ENCODE results near the gene SMURF2. TPM values are rescaled to one million over a fixed set of nuclear protein-coding genes. Genes with fewer than 3 reads are reported as not detected.

Gene SMURF2
- total RNA-seq, 4 donors from 2014 or later, result 18.2 to 28.0 (median 21.3) TPM

DNA sequence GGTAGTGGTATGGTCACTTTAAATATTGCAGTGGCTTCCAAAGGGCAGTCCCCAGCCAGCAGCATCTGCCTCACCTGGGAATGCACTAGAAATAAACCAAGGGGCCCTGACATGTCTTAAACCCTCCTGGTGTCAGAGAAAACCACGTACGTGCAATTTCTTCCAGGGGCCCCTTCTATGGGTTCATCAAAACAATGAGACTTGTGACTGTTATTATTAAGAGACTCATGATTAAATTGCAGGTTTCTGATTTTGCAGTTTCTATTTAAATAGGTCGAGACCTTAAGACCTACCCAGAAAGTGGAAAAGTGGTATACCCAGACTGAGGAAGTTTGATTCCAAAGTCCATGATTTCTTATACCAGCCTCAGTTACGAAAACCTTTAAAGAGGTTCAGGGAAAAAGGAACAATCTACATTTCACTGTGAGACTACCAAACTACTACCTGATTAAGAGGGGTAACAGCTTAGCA, 164.5 kb downstream of the SMURF2 start:
- Histone ChIP-seq H3K9me3 (no peaks in the 10 kb centered on the region), H3K36me3 (peaks cover 8 to 60% (median 32%) of the 10 kb centered on the region in 3 donors), H3K27me3 (no peaks in the 10 kb centered on the region), H3K27ac (peak overlapping the region; percentile 63 to 88 (median 76)), H3K4me3 (peak overlapping the region; percentile 55 to 78 (median 72)), H3K4me1 (peaks cover 0 to 87% (median 22%) of the 10 kb centered on the region in 4 donors)
- no peak for TF ChIP-seq EP300 (IDR thresholded peaks at IDR 0.05)
- no peak for TF ChIP-seq CTCF (IDR thresholded peaks at IDR 0.05)
- TF ChIP-seq POLR2A (IDR thresholded peaks at IDR 0.05), result no peak
- DNase-seq (ENCODE audit: low spot score in 2 of 2), result no peak
- 48 to 54% methylated on average over 4 of the region's 4 CpGs for WGBS, 2 donors

DNA sequence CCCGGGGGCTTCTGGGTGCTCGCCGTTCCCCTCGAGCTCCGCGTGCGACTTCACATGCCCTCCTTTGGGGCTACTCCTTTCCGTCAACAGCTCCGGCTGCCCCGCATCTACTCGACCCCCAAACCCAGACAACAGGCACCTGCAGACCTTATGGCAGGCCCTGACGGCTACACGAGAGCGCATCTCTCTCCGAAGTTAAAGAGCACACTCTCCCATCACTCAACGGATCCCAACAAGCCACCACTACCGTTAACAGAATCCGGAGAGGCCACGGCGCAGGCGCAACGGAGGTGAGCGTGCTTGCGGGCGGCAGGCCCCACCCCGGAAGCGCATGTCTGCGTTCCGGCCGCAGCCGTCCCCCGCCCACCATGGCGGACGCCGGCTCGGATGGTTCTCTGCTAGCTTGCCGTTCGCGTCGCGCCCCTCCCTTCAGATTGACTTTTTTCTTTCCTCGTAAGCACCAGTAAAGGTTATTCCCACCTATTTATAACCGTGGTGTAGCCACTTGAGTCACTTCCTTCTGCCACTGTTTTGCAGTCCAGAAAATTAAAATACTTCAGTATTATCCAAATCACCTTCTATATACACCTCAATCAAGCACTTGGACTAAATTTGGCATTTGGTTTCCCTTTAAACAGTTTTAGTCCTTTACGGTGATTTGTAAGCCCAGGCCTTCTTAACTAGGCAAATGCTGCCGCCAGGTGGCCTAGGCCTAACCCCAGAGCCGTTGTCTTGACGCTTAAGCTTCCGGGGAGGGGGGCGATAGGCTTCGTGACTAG, 165.1 kb downstream of the SMURF2 start, which contains the start of gene POLG2:
Gene POLG2 (minus strand): TSS at position 269 of the 779 bp plus-strand sequence. CDS start 86 bp downstream, at position 183.
- Histone ChIP-seq H3K27me3 (no peaks in the 10 kb centered on the region), H3K4me1 (peaks cover 0 to 81% (median 18%) of the 10 kb centered on the region in 4 donors), H3K36me3 (peaks cover 7 to 58% (median 27%) of the 10 kb centered on the region in 3 donors), H3K27ac (peak within 1 kb of the TSS; percentile 63 to 88 (median 76)), H3K4me3 (peak within 1 kb of the TSS; percentile 55 to 78 (median 72)), H3K9me3 (no peaks in the 10 kb centered on the region)
- WGBS, 2 donors, result 1% methylated on average over 39 to 45 of the region's 50 CpGs
- peak; percentile 82 to 86 for DNase-seq (ENCODE audit: low spot score in 2 of 2)
- TF ChIP-seq POLR2A (IDR thresholded peaks at IDR 0.05), result peak in 1 of 2 donors; percentile 58
- peak in 4 of 5 experiments; percentile 42 to 55 (median 48) for TF ChIP-seq CTCF (IDR thresholded peaks at IDR 0.05)
- TF ChIP-seq EP300 (IDR thresholded peaks at IDR 0.05), result peak; percentile 45 to 82

- H3K27ac ChIP-seq, result peak overlapping the region; percentile 63 to 88 (median 76)
- TF ChIP-seq EP300 (IDR thresholded peaks at IDR 0.05) (no peak), POLR2A (IDR thresholded peaks at IDR 0.05) (no peak), CTCF (IDR thresholded peaks at IDR 0.05) (no peak)
- 0 to 1% methylated on average over 20 of the region's 20 CpGs for WGBS, 2 donors
- H3K27me3 ChIP-seq, result no peaks in the 10 kb centered on the region
- DNase-seq (ENCODE audit: low spot score in 2 of 2), result no peak
- H3K4me3 ChIP-seq, result peak overlapping the region; percentile 55 to 78 (median 72)
- H3K9me3 ChIP-seq, result no peaks in the 10 kb centered on the region
- peaks cover 6 to 58% (median 21%) of the 10 kb centered on the region in 3 donors for H3K36me3 ChIP-seq
- H3K4me1 ChIP-seq, result peaks cover 0 to 75% (median 17%) of the 10 kb centered on the region in 4 donors
These were observed 165.7 kb downstream of the SMURF2 start for GRCh38 chr17:64496348-64496785.

Small RNA genes within 50 kb of the gene (small RNA-seq; reads per million reads assigned to genes)
- gene AC009994.1, result not detected

Other genes starting within 250 kb of the SMURF2 start
- 10 to 100 TPM in 1 of 4 donors, 1 to 10 TPM in 3; 3.1 to 27.0 (median 6.4) TPM for gene MILR1, start 213.2 kb downstream of the SMURF2 start, total RNA-seq
- gene POLG2, start 165.3 kb downstream of the SMURF2 start, total RNA-seq, result 10 to 100 TPM in 2 of 4 donors, 1 to 10 TPM in 2; 5.9 to 17.1 (median 10.3) TPM
- 100 to 1,000 TPM; 471 to 820 (median 648) TPM for gene DDX5, start 156.0 kb downstream of the SMURF2 start, total RNA-seq
- 10 to 100 TPM; 45.7 to 73.9 (median 59.3) TPM for gene CEP95, start 155.3 kb downstream of the SMURF2 start, total RNA-seq